ENCODE results near the gene STX18.
A peak's percentile ranks its signal among the peaks of the same experiment; 100 is the strongest.
"Not testable (repeated sequence)": the region's sequence is repeated elsewhere in the genome, so short reads cannot be mapped to it uniquely, and the experiment has no call there.

Gene STX18

GRCh38 chr4:4541661-4542570 is at the start of gene STX18:
STX18 (minus strand) TSS chr4:4542048; CDS start chr4:4541964, 84 bp downstream.
- DNase-seq (ENCODE audit: low read depth in 2 of 2): peak; percentile 81 to 87

DNA sequence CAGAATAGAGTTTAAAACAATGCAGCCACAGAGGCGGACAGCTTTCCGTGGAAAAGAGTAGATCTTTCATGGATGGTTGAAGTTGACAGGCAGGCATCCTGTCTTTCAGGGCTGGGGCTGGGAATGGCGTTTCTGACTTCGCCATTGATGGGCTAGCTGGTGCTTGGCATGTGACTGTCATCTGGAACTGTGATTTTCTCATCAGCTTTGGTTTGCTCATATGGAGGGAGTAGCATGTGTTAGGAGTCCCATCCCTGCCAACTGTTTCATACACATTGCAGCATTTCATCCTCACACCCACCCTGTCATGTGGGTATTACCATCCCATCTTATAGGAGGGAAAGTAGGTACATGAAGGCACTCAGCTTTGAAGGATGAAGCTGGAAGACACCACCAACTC is 49.2 kb upstream of the STX18 start:
- no peak for DNase-seq (ENCODE audit: low read depth in 2 of 2)

DNA sequence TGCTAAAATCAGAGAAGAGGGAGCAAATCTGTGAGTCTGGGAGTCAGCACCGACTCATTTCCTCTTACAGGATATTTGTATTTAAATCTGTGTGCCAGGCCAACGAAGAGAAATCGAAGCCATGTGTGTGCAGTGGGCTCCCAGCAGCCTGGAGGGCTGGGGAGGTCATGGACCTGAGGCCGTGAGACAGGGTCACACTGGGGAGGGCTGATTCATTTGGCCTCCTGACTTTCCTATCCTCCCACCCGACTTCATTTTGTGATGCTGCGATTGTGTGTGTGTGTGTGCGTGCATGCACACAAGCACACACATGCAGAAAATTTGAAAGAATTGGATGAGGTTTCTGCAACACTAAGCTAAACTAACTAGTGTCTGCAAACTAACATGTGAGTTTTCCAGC is 48.7 kb upstream of the STX18 start:
- no peak for DNase-seq (ENCODE audit: low read depth in 2 of 2)

DNA sequence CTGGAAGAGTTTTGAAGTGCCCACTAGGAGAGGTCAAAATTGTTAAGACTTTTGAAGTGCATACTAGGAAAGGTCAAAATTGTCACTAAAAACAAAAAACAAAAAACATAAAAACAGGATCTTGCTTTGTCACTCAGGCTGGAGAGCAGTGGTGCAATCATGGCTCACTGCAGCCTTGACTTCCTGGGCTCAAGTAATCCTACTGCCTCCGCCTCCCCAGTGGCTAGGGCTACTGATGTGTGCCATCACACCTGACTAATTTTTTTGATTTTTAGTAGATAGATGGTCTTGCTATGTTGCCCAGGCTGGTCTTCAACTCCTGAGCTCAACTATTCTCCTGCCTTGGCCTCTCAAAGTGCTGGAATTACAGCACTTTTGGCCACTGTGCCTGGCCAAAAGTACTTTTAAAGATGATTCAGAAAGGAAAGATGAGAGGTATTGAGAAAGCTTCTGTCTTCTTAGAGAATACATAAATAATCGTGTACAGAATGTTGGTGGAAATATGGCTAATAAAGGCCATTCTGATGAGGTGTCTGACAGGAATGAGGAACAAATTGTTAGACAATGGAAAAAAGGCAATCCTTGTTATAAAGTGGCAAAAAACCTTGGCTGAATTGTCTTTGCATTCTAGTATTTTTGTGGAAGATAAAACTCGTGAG is 43.3 kb upstream of the STX18 start:
- no peak for DNase-seq (ENCODE audit: low read depth in 2 of 2)

- no peak for DNase-seq (ENCODE audit: low read depth in 2 of 2)
These were observed 41.8 kb upstream of the STX18 start for GRCh38 chr4:4583606-4584005.

DNA sequence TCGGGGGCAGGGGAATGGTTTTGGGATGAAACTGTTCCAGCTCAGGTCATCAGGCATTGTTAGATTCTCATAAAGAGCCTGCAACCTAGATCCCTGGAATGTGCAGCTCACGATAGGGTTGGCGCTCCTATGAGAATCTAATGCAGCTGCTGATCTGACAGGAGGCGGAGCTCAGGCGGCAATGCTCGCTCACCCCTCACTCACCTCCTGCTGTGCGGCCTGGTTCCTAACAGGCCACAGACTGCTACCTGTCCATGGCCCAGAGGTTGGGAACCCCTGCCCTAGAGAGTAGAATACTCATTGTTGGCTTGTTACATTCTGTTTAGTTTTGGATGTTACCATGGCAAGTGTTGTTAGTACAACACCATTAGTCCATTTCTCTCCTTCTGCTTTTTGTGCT is 40.8 kb upstream of the STX18 start:
- no peak for DNase-seq (ENCODE audit: low read depth in 2 of 2)

DNA sequence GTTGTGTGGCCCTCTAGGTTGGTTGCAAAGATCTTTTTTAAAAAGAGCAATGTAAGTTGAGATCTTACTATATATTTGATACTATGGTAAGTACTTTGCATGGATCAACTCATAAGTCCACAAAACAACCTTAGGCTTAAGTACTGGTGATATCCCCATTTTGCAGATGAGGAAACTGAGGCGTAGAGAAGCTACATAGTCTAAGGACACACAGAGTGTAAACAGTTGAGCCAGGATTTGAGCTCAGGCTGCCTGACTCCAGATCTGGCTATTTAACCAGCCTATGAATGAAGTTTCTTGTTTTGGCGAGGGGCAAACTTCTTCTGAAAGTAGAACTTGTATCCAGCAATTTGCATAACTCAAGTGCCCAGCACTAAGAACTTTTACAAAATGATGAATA is 38.6 kb upstream of the STX18 start:
- DNase-seq (ENCODE audit: low read depth in 2 of 2): no peak

GRCh38 chr4:4578981-4579380 is 37.1 kb upstream of the STX18 start:
- DNase-seq (ENCODE audit: low read depth in 2 of 2): no peak

- DNase-seq (ENCODE audit: low read depth in 2 of 2): no peak
These were observed 35.6 kb upstream of the STX18 start for GRCh38 chr4:4577359-4577875.

GRCh38 chr4:4575284-4576211 is 33.7 kb upstream of the STX18 start:
- DNase-seq (ENCODE audit: low read depth in 2 of 2): peak; percentile 39 to 47

DNA sequence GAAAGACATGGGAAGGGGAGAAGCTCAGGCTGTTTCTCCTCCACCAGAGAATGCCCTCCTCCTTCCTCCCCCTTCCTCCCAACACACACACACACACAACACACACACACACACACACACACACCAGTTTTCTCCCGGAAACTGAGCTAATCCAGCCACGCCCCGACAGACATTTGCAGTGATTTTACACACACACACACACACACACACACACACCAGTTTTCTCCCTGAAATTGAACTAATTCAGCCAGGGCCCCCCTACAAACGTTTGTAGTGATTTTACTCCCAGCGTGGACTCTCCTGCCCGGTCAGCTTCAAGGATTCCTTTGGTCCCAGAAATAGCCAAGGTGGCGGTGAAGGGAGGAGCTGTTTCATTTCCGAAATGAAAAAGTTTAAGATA is 32.9 kb upstream of the STX18 start:
- DNase-seq (ENCODE audit: low read depth in 2 of 2): no peak

DNA sequence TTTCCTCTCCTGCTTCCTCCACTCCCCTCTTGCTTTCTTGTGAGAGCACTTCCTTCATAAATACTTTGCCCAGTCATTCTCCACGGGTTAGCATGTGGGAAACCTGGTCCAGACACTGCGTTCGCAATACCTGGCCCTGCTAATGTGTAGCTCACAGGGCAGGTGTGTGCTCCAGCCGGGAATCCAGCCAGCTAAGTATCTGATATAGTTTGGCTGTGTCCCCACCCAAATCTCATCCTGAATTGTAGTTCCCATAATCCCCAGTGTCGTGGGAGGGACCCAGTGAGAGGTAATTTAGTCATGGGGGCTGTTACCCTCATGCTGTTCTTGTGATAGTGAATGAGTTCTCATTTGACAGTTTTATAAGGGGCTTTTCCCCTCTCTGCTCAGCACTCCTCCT is 32.2 kb upstream of the STX18 start:
- no peak for DNase-seq (ENCODE audit: low read depth in 2 of 2)

GRCh38 chr4:4572821-4573220 is 31.0 kb upstream of the STX18 start:
- no peak for DNase-seq (ENCODE audit: low read depth in 2 of 2)

GRCh38 chr4:4569861-4570260 is 28.0 kb upstream of the STX18 start:
- DNase-seq (ENCODE audit: low read depth in 2 of 2): not testable (repeated sequence)

GRCh38 chr4:4568806-4569427 is 27.1 kb upstream of the STX18 start:
- DNase-seq (ENCODE audit: low read depth in 2 of 2): no peak

GRCh38 chr4:4566359-4566758 is 24.5 kb upstream of the STX18 start:
- not testable (repeated sequence) for DNase-seq (ENCODE audit: low read depth in 2 of 2)

DNA sequence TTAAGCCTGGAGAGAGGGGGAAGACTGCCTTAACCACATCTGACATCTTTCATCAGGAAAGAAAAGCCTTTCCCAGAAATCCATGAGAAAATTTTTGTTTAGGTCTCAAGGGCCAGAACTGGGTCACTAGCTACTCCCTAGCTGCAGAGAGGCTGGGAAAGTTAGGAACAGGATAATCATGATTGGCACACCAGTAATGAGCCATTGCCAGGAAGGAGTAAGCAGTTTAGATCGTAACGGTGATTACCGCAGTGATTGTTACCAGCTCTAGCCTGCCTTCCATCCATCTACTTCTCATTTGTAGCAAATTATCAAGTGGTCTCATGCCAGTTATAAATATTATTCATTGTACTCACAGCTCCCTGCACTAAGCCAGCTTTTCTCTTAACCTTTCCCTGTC is 22.7 kb upstream of the STX18 start:
- no peak for DNase-seq (ENCODE audit: low read depth in 2 of 2)

DNA sequence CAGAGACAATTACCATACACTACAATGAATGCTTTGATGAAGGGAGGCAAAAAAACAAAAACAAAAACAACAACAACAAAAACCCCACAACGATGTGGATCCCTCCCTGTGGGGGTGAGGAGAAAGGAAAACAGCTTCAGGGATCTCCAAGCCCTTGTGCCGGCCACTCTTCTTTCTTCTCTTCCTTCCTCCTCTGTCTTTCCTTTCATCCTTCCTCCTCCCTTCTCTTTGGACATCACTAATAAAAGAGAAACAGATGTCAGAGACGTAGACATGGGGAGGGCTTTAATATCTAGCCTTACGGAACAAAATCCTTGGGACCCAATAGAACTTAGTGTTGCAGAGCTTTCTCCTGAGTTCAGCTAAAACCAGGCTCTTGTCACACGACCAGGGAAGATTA is 18.8 kb upstream of the STX18 start:
- no peak for DNase-seq (ENCODE audit: low read depth in 2 of 2)

- DNase-seq (ENCODE audit: low read depth in 2 of 2): no peak
These were observed 18.3 kb upstream of the STX18 start for GRCh38 chr4:4560136-4560535.

GRCh38 chr4:4559596-4559995 is 17.7 kb upstream of the STX18 start:
- DNase-seq (ENCODE audit: low read depth in 2 of 2): no peak

- DNase-seq (ENCODE audit: low read depth in 2 of 2): no peak
These were observed 17.0 kb upstream of the STX18 start for GRCh38 chr4:4558881-4559280.

Measured in stimulated activated CD4-positive, alpha-beta T cell treated with anti-CD3 and anti-CD28 coated beads, Interleukin-4, amount 100 ng/mL, for 48 hours (primary cell).